ENCODE results near the gene CHST13.

DNA sequence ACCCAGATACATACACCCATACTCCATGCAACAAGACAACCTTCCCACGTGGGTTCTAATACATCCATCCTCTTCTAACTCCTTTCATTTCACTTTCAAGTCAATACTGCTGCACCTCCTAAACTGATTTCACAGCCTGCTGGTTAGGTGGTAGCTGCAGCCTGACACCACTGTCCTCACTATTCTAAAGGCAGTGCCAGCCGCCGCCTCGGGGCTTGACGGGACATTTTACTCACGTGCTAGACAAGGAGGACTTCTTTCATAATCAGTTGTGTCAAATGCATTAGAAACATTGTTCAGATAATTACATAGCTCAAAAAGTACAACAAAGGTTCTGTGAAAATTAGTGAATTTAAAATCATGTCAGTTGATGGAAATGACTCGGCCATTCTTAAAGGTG is 12.7 kb upstream of the CHST13 start:
- TF ChIP-seq, protein P1, sequence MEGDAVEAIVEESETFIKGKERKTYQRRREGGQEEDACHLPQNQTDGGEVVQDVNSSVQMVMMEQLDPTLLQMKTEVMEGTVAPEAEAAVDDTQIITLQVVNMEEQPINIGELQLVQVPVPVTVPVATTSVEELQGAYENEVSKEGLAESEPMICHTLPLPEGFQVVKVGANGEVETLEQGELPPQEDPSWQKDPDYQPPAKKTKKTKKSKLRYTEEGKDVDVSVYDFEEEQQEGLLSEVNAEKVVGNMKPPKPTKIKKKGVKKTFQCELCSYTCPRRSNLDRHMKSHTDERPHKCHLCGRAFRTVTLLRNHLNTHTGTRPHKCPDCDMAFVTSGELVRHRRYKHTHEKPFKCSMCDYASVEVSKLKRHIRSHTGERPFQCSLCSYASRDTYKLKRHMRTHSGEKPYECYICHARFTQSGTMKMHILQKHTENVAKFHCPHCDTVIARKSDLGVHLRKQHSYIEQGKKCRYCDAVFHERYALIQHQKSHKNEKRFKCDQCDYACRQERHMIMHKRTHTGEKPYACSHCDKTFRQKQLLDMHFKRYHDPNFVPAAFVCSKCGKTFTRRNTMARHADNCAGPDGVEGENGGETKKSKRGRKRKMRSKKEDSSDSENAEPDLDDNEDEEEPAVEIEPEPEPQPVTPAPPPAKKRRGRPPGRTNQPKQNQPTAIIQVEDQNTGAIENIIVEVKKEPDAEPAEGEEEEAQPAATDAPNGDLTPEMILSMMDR (IDR thresholded peaks at IDR 0.05; ENCODE audit: borderline replicate concordance, extremely low read depth, low read length, poor library complexity, severe bottlenecking) = no peak
- no peak for TF ChIP-seq EZH2 (IDR thresholded peaks at IDR 0.05; ENCODE audit: borderline replicate concordance, low read depth, low read length, severe bottlenecking)
